ENCODE data around the gene ZBP1. TPM values are rescaled to one million over a fixed set of nuclear protein-coding genes. Genes with fewer than 3 reads are reported as not detected.

Gene ZBP1
- total RNA-seq, 1 experiment from 2014 or later: not detected

DNA sequence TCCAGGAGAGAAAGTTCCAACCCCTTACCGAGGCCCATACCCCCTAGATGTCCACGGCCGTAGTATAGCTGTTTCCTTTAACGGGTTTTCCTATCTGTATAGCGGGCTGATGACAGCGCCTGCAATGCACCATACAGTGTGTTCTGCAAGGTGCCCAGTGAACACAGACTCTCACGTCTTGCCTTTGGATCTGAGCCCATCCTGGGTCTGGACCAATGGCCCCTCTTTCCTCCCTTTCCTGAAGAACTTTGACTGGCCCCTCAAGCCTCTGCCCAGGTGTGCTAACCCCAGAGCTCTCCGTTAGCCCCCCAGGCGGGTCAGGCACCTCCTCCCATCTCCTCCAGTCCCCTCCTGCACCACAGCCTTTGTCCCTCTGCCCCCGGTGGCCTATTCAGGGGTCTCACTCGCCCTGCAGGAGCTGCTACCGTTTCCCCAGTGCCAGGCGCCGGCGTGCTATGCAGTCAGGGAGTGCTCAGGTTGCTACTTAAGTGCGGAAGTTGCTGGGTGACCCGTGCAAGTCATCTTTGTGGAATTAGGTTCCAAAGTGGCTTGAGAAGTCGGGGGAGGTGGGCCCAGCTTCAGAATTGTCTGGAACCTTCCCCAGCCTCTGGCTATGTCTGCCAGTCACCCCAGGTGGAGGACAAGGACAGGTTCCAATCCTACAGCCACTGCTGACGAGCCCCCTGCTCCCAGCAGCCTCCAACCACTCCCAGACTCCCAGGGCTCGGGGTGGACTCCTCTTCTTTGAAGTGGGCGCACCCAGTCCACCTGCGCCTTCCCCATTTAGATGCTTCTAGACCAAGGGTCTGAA, 35.0 kb upstream of the ZBP1 start:
- DNase-seq (ENCODE audit: low read depth, low spot score) (no peak), ATAC-seq (no peak)
- H3K9me3 ChIP-seq (ENCODE audit: control insufficient read depth in 1 of 2, insufficient read depth in 1 of 2, low read depth in 1 of 2, low read length in 2 of 2): no peaks in the 10 kb centered on the region
- H4K20me1 ChIP-seq (ENCODE audit: insufficient read depth): no peaks in the 10 kb centered on the region
- CTCF ChIA-PET: interaction anchor here (0.7 to 3.3 kb wide), 2 partner anchors 253 to 432 kb away, joined by 4 to 22 read pairs; no protein-coding TSS in a partner anchor
- no TSS peak for BruUV-seq (replicated peaks)
- no peaks in the 10 kb centered on the region for H3K79me2 ChIP-seq (ENCODE audit: insufficient read depth, low read length)
- no peaks in the 10 kb centered on the region for H3K4me1 ChIP-seq (ENCODE audit: control insufficient read depth in 1 of 2, insufficient read depth in 2 of 2, low read length in 2 of 2)
- H3K9me2 ChIP-seq (ENCODE audit: insufficient read depth): no peaks in the 10 kb centered on the region
- no peak overlapping the region for H2AFZ ChIP-seq (ENCODE audit: low read depth, low read length, poor library complexity, severe bottlenecking)
- RAD21 ChIA-PET (ENCODE audit: low non-redundant PET in 1 of 2, low total read pairs in 2 of 2, uncharacterized antibody in 2 of 2, unreplicated experiment in 2 of 2): interaction anchor here in 1 of 2 experiments (0.6 kb wide), 1 partner anchor 284 kb away, joined by 3 read pairs; no protein-coding TSS in a partner anchor
- no peak overlapping the region for H3K27ac ChIP-seq (ENCODE audit: low read depth, low read length)
- H3K4me3 ChIP-seq (replicated peaks in 1 of 2; ENCODE audit: low read depth in 1 of 2, low read length in 2 of 2): no peak overlapping the region
- intact Hi-C loops (cut with micrococcal nuclease): loop anchor here (1.0 to 5.0 kb wide), 3 partner anchors 372 to 524 kb away; no protein-coding TSS in a partner anchor
- POLR2A ChIA-PET: no interaction called here
- H3K36me3 ChIP-seq (ENCODE audit: control insufficient read depth in 1 of 2, insufficient read depth in 2 of 2, low read length in 2 of 2): no peaks in the 10 kb centered on the region
- no peak overlapping the region for H3K9ac ChIP-seq (ENCODE audit: low read length)
- peaks cover 8% of the 10 kb centered on the region; the same call in 1 of the 2 replicates for H3K27me3 ChIP-seq (ENCODE audit: insufficient read depth, low read length)
- no peak overlapping the region for H3K4me2 ChIP-seq (ENCODE audit: low read length)
- no peak for TF ChIP-seq RAD21 (IDR thresholded peaks at IDR 0.05; ENCODE audit: low read depth)
- no peak for TF ChIP-seq POLR2AphosphoS5 (IDR thresholded peaks at IDR 0.05; ENCODE audit: low read depth, low read length)
- TF ChIP-seq SP1 (IDR thresholded peaks at IDR 0.05; ENCODE audit: low read depth): no peak
- no peak for TF ChIP-seq SIN3A (IDR thresholded peaks at IDR 0.05; ENCODE audit: low read depth)
- TF ChIP-seq, protein P1, sequence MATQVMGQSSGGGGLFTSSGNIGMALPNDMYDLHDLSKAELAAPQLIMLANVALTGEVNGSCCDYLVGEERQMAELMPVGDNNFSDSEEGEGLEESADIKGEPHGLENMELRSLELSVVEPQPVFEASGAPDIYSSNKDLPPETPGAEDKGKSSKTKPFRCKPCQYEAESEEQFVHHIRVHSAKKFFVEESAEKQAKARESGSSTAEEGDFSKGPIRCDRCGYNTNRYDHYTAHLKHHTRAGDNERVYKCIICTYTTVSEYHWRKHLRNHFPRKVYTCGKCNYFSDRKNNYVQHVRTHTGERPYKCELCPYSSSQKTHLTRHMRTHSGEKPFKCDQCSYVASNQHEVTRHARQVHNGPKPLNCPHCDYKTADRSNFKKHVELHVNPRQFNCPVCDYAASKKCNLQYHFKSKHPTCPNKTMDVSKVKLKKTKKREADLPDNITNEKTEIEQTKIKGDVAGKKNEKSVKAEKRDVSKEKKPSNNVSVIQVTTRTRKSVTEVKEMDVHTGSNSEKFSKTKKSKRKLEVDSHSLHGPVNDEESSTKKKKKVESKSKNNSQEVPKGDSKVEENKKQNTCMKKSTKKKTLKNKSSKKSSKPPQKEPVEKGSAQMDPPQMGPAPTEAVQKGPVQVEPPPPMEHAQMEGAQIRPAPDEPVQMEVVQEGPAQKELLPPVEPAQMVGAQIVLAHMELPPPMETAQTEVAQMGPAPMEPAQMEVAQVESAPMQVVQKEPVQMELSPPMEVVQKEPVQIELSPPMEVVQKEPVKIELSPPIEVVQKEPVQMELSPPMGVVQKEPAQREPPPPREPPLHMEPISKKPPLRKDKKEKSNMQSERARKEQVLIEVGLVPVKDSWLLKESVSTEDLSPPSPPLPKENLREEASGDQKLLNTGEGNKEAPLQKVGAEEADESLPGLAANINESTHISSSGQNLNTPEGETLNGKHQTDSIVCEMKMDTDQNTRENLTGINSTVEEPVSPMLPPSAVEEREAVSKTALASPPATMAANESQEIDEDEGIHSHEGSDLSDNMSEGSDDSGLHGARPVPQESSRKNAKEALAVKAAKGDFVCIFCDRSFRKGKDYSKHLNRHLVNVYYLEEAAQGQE (IDR thresholded peaks at IDR 0.05; ENCODE audit: low read depth): no peak
- no peak for TF ChIP-seq FOSL1 (IDR thresholded peaks at IDR 0.05; ENCODE audit: low read depth)
- TF ChIP-seq POLR2A (IDR thresholded peaks at IDR 0.05; ENCODE audit: borderline replicate concordance, extremely low read depth, insufficient read depth, insufficient read length): no peak
- no peak for TF ChIP-seq EGR1 (IDR thresholded peaks at IDR 0.05; ENCODE audit: low read depth)

Measured in HCT116 (cell line).